Hindlimb muscle (tissue), 1 donor: ENCODE results near the gene MXRA7. TPM values are rescaled to one million over a fixed set of nuclear protein-coding genes. Genes with fewer than 3 reads are reported as not detected.
"Not testable (repeated sequence)": the region's sequence is repeated elsewhere in the genome, so short reads cannot be mapped to it uniquely, and the experiment has no call there.

Source experiments
- DNase-seq: peaks from one replicate; pipeline ENCODE4 v3.0.0-alpha.2; 2013
- polyA plus RNA-seq: library from polyadenylated mRNA; unstranded; fragments of 120-200 nt; gene quantifications from one replicate; pipeline ENCODE4 v1.2.1, GENCODE V29; 2013; ENCODE audit not compliant: insufficient read length

MXRA7 gene
- polyA plus RNA-seq, 1 donor: 110 TPM

DNA sequence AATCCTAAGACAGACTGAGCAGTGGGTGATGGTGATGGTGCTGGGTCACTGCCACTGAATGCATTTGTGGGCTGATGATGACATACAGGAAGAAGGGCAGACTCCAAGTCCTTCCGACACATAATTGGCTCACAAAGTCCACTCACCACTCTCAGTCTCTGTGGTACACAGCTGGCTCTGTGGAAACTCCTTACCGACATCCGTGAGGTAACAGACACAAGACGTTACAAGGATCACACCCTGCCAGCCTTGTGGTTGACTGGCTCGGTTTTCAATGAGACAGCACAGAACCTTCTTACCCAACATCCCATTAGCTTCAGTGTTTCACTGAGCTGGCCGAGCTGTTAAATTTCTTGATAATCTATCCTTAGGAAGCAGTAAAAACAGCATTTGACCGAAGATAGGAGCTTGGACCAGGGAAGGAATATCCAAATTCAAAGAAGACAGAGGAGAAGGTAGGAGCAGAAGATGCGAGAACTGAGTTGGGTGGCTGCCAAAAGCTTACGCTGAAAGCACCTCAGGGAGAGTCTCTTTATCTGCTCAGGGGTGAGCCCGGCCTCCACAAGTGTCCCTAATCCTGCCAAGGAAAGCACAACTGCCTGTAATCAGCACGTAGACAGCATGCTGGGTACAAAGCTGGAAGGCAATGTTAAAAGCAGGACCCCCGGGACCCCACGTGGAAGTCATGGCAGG lies 5.5 kb upstream of the MXRA7 start:
- no peak for DNase-seq

- DNase-seq: no peak
These were observed 4.7 kb upstream of the MXRA7 start for GRCh38 chr17:76715496-76715830.

DNA sequence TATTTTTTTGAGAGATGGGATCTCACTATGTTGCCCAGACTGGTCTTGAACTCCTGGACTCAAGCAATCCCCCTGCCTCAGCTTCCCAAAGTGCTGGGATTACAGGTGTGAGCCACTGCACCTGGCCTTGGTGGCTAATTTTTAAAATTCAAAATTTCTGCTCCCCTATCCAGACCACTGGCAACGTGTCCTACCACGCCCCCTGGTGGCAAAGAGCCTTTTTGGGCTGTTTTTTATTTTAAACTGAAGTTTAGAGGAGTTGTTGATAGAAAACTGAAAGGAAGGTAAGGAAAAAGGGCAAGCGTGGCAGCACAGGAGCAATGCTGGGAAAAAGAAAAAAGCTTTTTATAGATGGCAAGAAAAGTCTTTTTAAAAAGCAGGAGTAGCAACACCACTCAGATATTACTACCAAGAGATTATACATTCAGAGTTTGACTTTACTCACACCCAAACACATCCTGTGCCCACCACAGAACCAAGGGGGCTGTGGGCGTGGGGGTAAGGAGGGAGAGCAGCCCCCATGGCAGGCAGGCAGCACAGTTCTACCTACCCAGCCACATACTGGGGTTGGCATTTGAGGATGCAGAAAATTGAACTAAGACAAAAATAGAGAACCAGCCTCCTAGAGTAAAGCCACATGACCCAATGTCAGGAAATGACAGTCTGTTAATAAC lies 4.2 kb upstream of the MXRA7 start:
- no peak for DNase-seq

- DNase-seq: no peak
These were observed 3.6 kb upstream of the MXRA7 start for GRCh38 chr17:76714336-76714735.

GRCh38 chr17:76713765-76714164 lies 3.0 kb upstream of the MXRA7 start:
- no peak for DNase-seq

DNA sequence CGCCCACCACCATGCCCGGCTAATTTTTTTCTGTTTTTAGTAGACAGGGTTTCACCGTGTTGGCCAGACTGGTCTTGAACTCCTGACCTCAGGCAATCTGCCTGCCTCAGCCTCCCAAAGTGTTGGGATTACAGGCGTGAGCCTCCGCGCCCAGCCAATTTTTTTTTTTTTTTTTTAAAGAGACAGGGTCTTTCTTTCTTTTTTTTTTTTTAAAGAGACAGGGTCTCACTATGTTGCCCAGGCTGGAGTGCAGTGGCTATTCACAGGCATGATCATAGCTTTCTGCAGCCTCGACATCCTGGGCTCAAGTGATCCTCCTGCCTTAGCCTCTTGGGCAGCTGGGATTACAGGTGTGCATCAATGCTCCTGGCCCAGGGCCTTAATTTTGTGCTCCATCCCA lies 1.6 kb upstream of the MXRA7 start:
- DNase-seq: not testable (repeated sequence)

- DNase-seq: not testable (repeated sequence)
These were observed 558 bp downstream of the MXRA7 start for GRCh38 chr17:76709951-76710862.

DNA sequence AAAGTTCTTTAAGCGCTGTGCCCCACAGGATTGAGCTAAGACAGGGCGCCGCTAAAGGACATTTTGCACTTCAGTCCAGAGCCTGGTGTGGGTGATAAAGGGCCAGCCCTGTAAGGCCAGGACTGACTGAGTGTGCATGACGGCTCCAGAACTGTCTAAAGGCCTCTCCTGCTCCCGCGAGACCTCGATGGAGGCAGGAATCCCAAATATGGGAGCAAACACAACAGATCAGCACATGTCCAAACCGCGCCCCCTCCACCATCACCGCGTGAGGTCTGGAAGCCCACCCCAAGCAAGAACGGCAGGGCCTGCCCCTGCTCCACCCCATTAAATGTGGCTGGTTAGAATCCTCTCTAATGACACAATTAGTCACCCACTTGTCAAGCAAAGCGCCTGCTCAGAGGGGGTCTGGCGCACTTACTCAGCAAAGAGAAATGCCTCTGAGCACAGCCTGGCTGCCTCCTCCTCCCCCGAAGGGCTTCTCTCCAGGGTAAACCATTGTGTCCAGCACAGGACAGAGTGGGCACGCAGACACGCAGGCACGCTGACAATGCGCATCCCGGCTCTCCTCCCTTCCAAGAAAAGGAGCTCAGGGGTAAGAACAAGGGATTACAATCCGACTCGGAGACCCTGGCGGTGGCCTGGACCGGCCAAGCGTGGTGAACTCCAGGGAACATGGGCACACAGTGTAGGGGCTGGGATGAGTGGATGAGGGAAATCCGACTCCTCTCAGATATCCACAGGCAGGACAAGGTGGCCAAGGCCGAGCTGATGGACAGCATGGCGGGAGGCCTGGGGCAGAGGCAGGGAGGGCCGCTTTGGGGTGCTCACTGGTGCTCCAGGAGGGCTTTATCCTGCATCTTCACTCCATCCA lies 1.5 kb downstream of the MXRA7 start:
- peak; percentile 62 for DNase-seq

- DNase-seq: peak; percentile 58
These were observed 2.6 kb downstream of the MXRA7 start for GRCh38 chr17:76707985-76708807.

GRCh38 chr17:76706817-76707216 lies 3.9 kb downstream of the MXRA7 start:
- no peak for DNase-seq

DNA sequence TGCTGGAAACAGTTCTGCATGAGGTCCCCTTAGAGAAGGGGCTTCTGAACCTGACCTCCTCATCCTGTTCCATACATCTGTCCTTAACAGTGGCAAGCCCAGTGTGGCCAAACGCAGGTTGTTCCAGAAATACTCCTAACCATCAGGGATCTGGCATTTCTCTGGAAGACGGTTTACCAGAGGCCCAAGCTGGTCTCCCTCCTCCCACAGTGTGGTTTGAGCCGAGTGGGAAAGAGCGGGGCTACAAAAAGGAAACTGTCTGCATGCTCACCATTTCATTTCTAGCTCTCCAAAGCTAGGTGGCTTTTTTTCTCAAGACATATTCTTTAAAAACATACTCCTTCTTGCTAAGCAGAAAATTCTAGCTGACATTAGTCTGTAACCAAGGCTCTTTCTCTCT lies 6.0 kb downstream of the MXRA7 start:
- DNase-seq: no peak

GRCh38 chr17:76702941-76703637 lies 7.7 kb downstream of the MXRA7 start:
- no peak for DNase-seq

- no peak for DNase-seq
These were observed 8.7 kb downstream of the MXRA7 start for GRCh38 chr17:76702076-76702475.

- no peak for DNase-seq
These were observed 9.2 kb downstream of the MXRA7 start for GRCh38 chr17:76701471-76701967.

DNA sequence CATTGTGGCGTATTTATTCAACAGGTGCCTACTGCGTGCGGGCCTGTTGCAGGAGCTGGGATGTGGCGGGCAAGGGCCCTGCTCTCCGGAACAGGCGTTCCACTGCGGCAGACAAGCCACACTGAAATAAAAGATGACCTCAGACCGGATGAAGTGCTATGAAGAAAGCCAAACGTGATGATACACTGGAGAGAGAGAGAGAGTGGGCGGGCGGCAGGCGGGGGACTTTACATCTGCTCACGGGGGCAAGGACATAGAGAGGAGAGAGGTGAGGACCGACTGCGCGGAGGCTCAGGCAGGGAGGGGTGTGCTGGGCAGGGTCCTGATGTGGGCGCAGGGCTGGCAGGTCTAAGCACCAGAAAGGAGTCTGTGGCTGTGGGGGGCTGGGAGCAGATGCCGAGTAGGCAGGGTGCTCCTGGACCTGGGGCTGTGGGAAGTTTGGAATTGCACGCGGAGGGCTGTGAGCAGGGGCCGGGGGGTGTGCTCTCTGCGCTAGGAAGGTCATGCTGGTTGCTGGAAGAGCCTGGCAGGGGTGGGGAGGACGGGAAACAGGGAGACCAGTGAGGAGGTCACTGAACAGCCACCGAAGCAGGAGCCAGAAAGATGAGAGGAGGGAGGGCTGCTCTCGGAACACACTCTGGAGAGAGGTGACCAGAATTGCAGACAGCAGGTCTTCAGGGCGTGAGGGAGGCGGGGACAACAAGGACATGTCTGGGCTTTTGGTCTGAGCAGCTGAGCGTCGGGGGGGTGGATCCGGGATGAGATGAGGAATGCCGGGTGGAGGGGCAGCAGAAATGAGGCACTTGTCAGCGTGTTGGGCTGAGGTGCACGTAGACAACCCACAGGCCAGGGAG lies 9.9 kb downstream of the MXRA7 start:
- DNase-seq: peak; percentile 83

DNA sequence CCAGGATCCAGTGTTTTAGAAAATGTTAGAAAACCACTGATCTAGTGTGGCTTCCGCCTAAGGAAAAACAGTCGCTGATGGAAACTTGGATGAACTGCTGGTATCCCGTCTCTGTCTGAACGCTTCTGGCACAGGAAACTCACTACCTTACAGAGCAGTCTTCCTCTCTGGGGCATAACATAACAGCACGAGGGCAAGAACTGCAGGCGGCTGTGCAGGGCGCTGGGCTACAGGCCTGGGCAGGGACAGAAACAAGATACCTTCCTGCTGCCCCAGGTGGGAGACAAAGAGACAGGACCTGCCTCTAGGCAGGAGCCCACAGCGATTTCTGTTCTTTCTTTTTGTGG lies 10.5 kb downstream of the MXRA7 start:
- peak; percentile 75 for DNase-seq

GRCh38 chr17:76698466-76698977 lies 12.2 kb downstream of the MXRA7 start:
- not testable (repeated sequence) for DNase-seq

DNA sequence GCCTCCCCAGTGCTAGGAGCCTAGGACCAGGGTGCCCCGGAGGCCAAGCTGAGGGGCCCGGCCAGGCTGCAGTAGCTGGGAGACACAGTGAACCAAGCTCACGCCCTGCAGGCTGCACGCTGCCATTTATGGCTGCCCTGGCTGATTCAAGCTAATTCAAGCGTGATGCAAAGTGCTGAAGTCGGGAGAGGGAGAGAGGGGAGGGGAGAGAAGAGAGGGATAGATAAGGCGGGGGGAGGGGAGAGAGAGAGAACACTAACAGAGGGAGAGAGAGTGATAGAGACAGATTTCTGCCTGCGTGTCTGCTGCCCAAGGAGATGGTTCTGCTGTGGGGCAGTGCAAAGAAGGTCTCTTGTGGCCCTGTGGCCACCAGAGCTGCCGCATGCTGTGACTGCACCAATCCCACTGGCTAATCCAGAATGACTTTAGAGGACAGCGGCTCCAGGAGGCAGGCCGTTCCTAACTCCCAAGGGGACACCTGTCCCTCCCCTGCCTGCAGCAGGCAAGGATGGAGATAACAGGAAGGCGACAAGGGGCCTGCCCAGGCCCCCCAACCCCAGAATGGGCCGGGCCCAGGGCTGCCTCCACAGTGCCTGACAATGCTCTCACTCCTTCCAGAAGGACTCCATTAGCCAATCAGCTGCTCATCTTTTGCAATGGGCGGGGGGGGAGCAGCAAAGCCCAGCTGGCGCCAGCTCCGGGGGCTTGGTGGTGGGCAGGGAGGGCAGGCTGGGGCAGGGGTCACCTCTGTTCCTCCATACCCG lies 12.9 kb downstream of the MXRA7 start:
- DNase-seq: no peak
